Measurements from ENCODE around the gene EIF2B1.
A peak's percentile ranks its signal among the peaks of the same experiment; 100 is the strongest.
"Not testable (repeated sequence)": the region's sequence is repeated elsewhere in the genome, so short reads cannot be mapped to it uniquely, and the experiment has no call there.

Gene EIF2B1

DNA sequence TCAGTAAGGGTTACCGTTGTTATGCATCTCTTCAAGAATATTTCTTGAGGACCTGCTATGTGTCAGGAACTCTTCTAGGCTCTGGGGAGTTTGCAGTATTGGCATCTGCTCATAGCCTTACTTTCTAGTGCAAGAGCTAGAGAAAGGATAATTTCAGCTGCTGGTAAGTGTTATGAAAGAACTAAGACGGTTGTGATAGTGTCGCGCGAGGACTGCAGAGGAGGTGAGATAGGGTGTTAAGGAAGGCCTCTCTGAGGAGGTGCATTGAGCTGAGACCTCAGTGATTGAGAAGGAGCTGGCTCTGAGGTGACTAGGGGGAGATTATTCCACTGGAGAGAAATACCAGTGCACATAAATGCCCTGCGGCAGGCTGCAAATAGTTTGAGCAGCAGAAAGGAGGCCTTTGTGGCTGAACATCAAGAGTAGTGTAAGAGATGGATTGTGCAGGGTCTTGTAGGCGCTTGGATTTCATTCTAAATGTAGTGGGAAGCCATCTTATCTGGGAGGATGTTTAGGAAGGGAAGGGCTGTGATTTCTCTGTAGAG lies 30.8 kb downstream of the EIF2B1 start:
- peaks cover 41% of the 10 kb centered on the region for H3K36me3 Mint-ChIP-seq (ENCODE audit: low read depth)
- H3K9me3 Mint-ChIP-seq = no peaks in the 10 kb centered on the region
- no peaks in the 10 kb centered on the region for H3K27me3 Mint-ChIP-seq (ENCODE audit: low read depth)
- peaks cover 18% of the 10 kb centered on the region for H3K4me1 Mint-ChIP-seq (ENCODE audit: low read depth)
- peak overlapping the region; percentile 71 for H3K27ac Mint-ChIP-seq
- DNase-seq (ENCODE audit: low spot score) = no peak
- H3K4me3 Mint-ChIP-seq = peak overlapping the region; percentile 84

DNA sequence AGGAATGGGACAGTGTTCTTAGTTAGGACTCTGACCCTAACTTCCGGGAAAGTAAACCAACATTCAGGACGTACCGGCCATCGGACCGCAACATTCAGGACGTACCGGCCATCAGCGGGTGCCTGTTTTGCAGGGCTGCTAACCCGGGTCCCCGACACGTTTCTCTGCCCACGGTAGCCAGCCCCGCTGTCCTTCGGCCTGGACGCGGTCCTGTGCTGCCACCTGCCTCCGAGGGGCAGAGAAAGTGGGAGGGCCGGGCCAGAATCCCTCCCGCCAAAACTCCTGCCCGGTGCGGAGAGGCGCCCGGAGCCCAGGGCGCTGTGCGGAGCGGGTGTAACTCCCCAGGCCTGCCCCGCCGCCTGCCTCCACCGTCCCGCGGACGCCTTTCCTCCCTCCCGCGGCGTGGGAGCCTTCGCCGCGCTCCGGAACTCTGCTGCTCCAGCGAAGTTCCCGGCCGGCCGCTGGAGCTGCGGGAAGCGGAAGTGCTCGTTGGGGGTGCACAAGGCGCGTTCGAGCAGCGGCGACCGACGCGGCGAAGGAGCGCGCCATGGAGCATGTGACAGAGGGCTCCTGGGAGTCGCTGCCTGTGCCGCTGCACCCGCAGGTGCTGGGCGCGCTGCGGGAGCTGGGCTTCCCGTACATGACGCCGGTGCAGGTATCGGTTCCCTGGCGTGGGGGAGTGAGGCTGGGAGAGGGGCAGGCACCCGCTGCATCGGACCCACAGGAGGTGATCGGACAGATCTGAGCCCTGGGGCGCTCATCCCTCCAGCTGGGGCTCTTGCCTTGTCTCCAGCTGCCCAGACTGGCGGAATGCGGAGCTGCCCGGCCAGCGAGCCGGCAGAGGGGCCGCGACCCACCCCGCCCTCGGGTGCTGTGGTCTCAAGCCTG lies 31.6 kb downstream of the EIF2B1 start, which contains the start of gene DDX55:
DDX55 (plus strand) TSS at position 498 of the 888 bp plus-strand sequence; CDS start at position 548, 50 bp downstream.
- H3K36me3 Mint-ChIP-seq (ENCODE audit: low read depth) = peaks cover 41% of the 10 kb centered on the region
- H3K27ac Mint-ChIP-seq = peak within 1 kb of the TSS; percentile 94
- peak within 1 kb of the TSS; percentile 84 for H3K4me3 Mint-ChIP-seq
- DNase-seq (ENCODE audit: low spot score) = peak; percentile 85
- H3K4me1 Mint-ChIP-seq (ENCODE audit: low read depth) = peaks cover 18% of the 10 kb centered on the region
- no peaks in the 10 kb centered on the region for H3K27me3 Mint-ChIP-seq (ENCODE audit: low read depth)
- H3K9me3 Mint-ChIP-seq = no peaks in the 10 kb centered on the region

DNA sequence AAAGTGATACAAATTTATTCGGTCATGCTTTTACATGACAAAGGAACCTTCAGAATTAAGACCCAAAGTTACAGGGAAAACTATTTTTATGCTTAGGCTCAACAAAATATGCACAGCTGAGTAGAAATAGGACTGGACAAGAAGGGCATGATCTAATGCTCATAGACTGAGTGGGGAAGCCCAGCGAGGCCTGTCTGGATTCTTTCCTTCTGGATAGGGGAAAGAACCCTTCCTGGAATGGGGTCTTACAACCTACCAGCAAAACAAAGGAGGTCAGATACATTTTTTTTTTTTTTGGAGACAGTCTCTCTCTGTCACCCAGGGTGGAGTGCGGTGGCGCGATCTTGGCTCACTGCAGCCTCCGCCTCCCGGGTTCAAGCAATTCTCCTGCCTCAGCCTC lies 33.8 kb downstream of the EIF2B1 start:
- DNase-seq (ENCODE audit: low spot score) = no peak
- no peaks in the 10 kb centered on the region for H3K9me3 Mint-ChIP-seq
- H3K27me3 Mint-ChIP-seq (ENCODE audit: low read depth) = no peaks in the 10 kb centered on the region
- H3K4me3 Mint-ChIP-seq = peak overlapping the region; percentile 25
- H3K4me1 Mint-ChIP-seq (ENCODE audit: low read depth) = peaks cover 28% of the 10 kb centered on the region
- H3K27ac Mint-ChIP-seq = peak overlapping the region; percentile 68
- H3K36me3 Mint-ChIP-seq (ENCODE audit: low read depth) = peaks cover 54% of the 10 kb centered on the region

DNA sequence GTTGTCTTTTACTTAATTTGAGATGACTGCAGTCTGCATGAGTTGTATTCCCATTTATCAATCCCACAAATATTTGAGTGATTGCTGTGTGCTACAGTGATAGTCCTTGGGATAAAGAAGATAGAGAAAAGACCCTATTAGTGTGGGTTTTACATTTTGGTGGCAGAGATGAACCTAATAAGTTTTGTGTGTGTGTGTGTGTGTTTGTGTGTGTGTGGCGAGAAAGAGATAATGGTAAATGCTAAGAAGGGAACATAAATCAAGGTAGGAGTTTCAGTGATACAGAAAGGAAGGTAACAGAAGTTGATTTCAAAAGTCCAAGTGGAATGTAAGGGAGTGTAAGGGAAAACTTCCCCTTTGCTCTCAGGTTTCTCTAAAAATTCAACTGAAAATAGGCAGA lies 34.2 kb downstream of the EIF2B1 start:
- peak overlapping the region; percentile 25 for H3K4me3 Mint-ChIP-seq

DNA sequence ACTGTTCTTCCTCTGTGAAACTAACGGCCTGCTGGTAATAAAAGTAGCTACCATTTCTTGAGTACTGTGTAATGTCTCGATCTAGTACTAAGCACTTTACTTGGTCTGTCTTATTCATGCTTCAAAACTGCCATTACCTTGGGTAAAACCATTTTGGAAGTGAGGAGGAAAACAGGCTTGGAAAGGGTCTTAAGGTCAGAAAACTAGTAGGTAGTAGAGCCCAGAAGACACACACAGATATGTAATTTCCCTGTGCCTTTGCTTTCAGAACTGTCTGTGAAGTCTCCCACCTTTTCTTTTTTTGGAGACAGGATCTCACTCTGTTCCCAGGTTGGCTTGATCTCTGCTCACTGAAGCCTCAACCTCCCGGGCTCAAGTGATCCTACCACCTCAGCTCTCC lies 35.0 kb downstream of the EIF2B1 start:
- no peak for DNase-seq (ENCODE audit: low spot score)
- Mint-ChIP-seq H3K27ac (no peak overlapping the region), H3K36me3 (ENCODE audit: low read depth) (peaks cover 54% of the 10 kb centered on the region), H3K4me3 (no peak overlapping the region), H3K4me1 (ENCODE audit: low read depth) (peaks cover 26% of the 10 kb centered on the region), H3K9me3 (no peaks in the 10 kb centered on the region), H3K27me3 (ENCODE audit: low read depth) (no peaks in the 10 kb centered on the region)

More for the DNA sequence above, 34.2 kb downstream of the EIF2B1 start:
- DNase-seq (ENCODE audit: low spot score) = no peak
- Mint-ChIP-seq H3K9me3 (no peaks in the 10 kb centered on the region), H3K4me1 (ENCODE audit: low read depth) (peaks cover 26% of the 10 kb centered on the region), H3K27me3 (ENCODE audit: low read depth) (no peaks in the 10 kb centered on the region), H3K36me3 (ENCODE audit: low read depth) (peaks cover 52% of the 10 kb centered on the region), H3K27ac (peak overlapping the region; percentile 32)

DNA sequence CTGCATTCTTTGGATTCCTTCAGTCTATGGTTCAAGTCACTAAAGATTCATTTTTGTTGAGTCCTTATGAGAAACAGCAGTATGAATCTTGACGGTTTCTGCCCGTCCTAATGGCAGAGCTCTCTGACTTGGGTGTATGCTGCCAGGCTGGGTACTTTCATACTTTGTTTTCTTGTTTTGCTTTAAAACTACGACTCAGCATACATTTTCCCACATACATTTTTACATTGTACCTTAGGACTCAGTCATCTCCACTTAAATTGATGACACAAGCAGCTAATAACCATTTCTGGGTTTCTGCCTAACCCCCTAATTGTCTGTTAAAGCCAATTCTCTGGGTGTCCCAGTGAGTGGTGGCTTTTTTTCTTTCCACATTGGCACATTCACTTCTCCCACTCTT lies 36.4 kb downstream of the EIF2B1 start:
- no peak for DNase-seq (ENCODE audit: low spot score)
- Mint-ChIP-seq H3K27me3 (ENCODE audit: low read depth) (no peaks in the 10 kb centered on the region), H3K9me3 (no peaks in the 10 kb centered on the region), H3K4me3 (no peak overlapping the region), H3K27ac (no peak overlapping the region), H3K4me1 (ENCODE audit: low read depth) (peaks cover 22% of the 10 kb centered on the region), H3K36me3 (ENCODE audit: low read depth) (peaks cover 52% of the 10 kb centered on the region)

DNA sequence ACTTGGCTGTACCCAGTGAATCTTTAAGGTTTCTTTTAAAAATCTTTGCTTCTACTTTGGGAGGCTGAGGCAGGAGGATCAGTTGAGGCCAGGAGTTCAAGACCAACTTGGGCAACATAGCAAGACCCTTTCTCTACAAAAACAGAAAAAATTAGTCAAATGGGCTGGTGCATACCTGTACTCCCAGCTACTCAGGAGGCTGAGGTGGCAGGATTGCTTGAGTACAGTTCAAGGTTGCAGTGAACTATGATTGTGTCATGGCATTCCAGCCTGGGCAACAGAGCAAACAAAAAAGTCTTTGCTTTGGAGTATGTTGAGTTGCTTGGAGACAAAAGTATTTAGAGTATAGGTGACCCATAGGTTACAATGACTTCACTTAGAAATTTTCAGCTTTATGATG lies 37.8 kb downstream of the EIF2B1 start:
- no peak for DNase-seq (ENCODE audit: low spot score)
- H3K27ac Mint-ChIP-seq = no peak overlapping the region
- H3K9me3 Mint-ChIP-seq = no peaks in the 10 kb centered on the region
- peaks cover 23% of the 10 kb centered on the region for H3K4me1 Mint-ChIP-seq (ENCODE audit: low read depth)
- H3K4me3 Mint-ChIP-seq = no peak overlapping the region
- H3K36me3 Mint-ChIP-seq (ENCODE audit: low read depth) = peaks cover 56% of the 10 kb centered on the region
- H3K27me3 Mint-ChIP-seq (ENCODE audit: low read depth) = no peaks in the 10 kb centered on the region

DNA sequence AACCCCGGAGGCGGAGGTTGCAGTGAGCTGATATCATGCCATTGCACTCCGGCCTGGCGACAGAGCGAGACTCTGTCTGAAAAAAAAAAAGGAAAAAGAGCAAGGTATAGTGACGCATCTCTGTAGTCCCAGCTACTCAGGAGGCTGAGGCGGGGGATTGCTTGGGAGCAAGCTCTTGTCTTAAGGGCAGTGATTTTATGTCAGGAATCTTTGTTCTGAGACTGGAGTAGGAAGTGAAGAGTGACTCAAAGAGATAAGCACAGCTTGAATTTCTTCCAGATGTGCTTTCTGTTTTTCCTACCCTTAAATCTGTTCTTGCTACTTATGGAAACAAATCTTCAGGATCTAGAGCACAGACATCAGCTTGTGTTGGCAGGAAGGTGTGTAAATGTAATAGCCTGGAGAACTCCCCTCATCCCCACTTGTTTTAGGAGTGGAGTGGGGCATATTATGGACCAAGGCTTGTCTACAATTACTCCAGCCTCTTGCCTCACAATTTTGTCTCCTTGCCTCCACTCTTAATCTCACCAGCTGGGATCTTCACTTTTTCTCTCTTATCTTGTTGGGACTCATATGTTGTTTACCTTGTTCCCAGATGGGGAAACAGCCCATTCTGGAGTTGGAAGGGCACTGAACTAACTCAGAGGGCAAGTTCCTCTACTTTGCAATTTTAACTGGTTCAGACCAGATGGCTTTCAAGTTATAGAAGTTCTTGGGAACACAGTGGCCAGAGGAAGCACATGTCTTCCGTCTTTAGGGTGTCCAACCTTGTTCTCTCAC lies 41.6 kb downstream of the EIF2B1 start:
- Mint-ChIP-seq H3K27me3 (ENCODE audit: low read depth) (no peaks in the 10 kb centered on the region), H3K4me1 (ENCODE audit: low read depth) (peaks cover 35% of the 10 kb centered on the region), H3K9me3 (no peaks in the 10 kb centered on the region), H3K27ac (peak overlapping the region; percentile 34), H3K36me3 (ENCODE audit: low read depth) (peaks cover 55% of the 10 kb centered on the region), H3K4me3 (no peak overlapping the region)
- no peak for DNase-seq (ENCODE audit: low spot score)

DNA sequence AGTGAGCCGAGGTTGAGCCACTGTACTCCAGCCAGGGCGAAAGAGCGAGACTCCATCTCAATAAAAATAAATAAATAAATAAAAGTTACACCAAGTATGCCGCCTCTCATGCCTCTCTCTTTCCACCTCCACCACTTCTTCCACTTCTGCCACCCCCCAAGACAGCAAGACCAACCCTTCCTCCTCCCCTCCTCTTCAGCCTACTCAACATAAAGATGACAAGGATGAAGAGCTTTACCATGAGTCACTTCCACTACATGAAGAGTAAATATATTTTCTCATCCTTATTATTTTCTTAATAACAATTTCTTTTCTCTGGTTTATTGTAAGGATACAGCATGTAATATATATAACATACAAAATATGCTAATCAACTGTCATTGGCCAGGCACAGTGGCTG lies 52.7 kb downstream of the EIF2B1 start:
- Mint-ChIP-seq H3K4me3 (no peak overlapping the region), H3K4me1 (ENCODE audit: low read depth) (peaks cover 19% of the 10 kb centered on the region), H3K9me3 (no peaks in the 10 kb centered on the region), H3K36me3 (ENCODE audit: low read depth) (peaks cover 4% of the 10 kb centered on the region), H3K27ac (peak overlapping the region; percentile 13), H3K27me3 (ENCODE audit: low read depth) (no peaks in the 10 kb centered on the region)
- DNase-seq (ENCODE audit: low spot score) = no peak

DNA sequence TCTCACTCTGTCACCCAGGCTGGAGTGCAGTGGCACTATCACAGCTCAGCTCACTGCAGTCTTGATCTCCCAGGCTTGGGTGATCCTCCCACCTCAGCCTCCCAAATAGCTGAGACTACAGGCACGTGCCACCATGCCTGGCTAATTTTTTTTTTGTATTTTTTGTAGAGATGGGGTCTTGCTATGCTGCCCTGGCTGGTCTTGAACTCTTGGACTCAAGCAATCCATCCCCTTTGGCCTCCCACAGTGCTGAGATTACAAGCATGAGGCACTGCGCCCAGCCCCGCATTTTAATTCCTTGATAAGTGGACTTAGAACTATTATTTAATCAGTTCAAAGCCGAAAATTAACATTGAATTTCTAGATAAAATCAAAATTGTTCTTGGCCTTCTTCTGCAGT lies 54.7 kb downstream of the EIF2B1 start:
- not testable (repeated sequence) for H3K4me3 Mint-ChIP-seq; H3K27me3 Mint-ChIP-seq (ENCODE audit: low read depth)

DNA sequence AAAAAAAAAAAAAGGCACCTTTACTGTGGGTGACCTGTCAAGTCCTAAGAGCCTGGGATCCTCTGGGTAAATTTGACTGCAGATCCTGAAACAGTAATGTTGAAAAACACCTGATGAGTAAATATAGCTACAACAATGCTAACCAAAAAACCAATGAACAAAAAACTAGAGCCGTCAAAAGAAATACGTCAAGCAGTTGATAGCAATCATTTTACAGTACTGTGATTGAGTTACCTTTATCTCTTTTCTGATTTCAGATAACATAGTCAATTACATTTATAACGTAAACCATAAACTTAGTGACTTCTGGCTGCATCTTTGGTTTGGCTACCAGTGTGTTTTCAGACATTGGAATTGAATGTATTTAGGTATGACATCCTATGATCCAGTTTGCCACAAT lies 55.2 kb downstream of the EIF2B1 start:
- no peak overlapping the region for H3K27ac Mint-ChIP-seq
- no peak for DNase-seq (ENCODE audit: low spot score)
- H3K36me3 Mint-ChIP-seq (ENCODE audit: low read depth) = no peaks in the 10 kb centered on the region
- no peak overlapping the region for H3K4me3 Mint-ChIP-seq
- H3K9me3 Mint-ChIP-seq = no peaks in the 10 kb centered on the region
- no peaks in the 10 kb centered on the region for H3K27me3 Mint-ChIP-seq (ENCODE audit: low read depth)
- H3K4me1 Mint-ChIP-seq (ENCODE audit: low read depth) = peaks cover 12% of the 10 kb centered on the region

More for the DNA sequence above, 54.7 kb downstream of the EIF2B1 start:
- peaks cover 12% of the 10 kb centered on the region for H3K4me1 Mint-ChIP-seq (ENCODE audit: low read depth)
- not testable (repeated sequence) for DNase-seq (ENCODE audit: low spot score); H3K27ac Mint-ChIP-seq; H3K36me3 Mint-ChIP-seq (ENCODE audit: low read depth); H3K9me3 Mint-ChIP-seq

DNA sequence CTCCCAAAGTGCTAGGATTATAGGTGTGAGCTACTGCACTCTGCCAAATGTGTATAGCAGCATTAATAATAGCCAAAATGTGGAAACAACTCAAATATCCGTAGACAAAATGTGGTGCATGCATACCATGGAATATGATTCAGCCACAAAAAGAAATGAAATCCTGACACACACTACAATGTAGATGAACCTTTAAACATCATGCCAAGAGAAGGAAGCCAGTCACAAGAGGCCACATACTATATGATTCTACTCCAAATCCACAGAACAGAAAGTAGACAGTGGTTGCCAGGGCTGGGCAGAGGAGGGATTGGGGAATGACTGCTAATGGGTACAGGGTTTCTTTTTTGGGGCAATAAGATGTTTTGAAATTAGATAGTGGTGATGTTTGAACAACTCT lies 56.9 kb downstream of the EIF2B1 start:
- Mint-ChIP-seq H3K4me1 (ENCODE audit: low read depth) (peaks cover 4% of the 10 kb centered on the region), H3K36me3 (ENCODE audit: low read depth) (no peaks in the 10 kb centered on the region), H3K9me3 (no peaks in the 10 kb centered on the region), H3K27me3 (ENCODE audit: low read depth) (peaks cover 4% of the 10 kb centered on the region), H3K4me3 (no peak overlapping the region), H3K27ac (no peak overlapping the region)
- DNase-seq (ENCODE audit: low spot score) = no peak

DNA sequence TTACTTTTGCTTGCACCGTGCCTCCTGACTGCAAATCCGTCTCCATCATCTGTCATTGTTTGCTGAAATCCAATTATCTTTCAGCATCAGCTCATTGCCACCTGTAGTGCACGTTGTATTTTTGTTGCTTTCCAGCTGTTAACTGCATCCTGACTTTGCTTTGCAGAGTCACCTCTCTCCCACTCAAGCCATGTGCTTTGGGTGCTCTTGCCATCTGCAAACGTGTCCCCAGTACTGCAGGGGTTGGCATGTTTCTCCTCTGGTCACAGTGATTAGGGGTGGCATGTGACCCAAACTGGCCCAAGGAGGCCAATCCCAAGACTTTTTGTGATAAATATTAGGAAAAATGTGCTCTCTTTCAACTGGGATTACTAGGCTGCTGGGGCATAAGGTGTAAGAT lies 59.6 kb downstream of the EIF2B1 start:
- H3K27me3 Mint-ChIP-seq (ENCODE audit: low read depth) = peaks cover 11% of the 10 kb centered on the region
- no peak for DNase-seq (ENCODE audit: low spot score)
- no peak overlapping the region for H3K4me3 Mint-ChIP-seq
- H3K36me3 Mint-ChIP-seq (ENCODE audit: low read depth) = no peaks in the 10 kb centered on the region
- no peaks in the 10 kb centered on the region for H3K9me3 Mint-ChIP-seq
- H3K27ac Mint-ChIP-seq = no peak overlapping the region
- peaks cover 7% of the 10 kb centered on the region for H3K4me1 Mint-ChIP-seq (ENCODE audit: low read depth)

DNA sequence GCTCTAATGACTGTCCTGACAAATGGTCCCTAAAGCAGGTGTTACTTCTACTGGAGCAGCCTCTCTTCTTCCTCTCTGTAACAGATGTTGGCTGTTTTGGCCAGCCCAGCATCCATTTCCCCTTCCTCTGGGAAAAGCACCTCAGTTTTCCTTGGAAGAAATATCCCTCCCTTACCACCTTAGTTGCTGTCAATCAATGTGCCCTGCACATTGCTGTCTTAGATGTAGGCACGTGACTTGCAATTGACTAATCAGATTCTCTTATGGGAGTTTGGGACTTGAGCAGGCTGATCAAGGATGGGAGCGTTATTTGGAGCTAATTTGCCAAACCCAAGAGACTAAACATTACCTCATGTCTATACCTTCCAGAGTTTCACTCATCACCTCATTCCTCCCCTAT lies 61.1 kb downstream of the EIF2B1 start:
- Mint-ChIP-seq H3K4me3 (no peak overlapping the region), H3K27ac (no peak overlapping the region), H3K9me3 (no peaks in the 10 kb centered on the region), H3K36me3 (ENCODE audit: low read depth) (no peaks in the 10 kb centered on the region), H3K4me1 (ENCODE audit: low read depth) (peaks cover 7% of the 10 kb centered on the region), H3K27me3 (ENCODE audit: low read depth) (peaks cover 11% of the 10 kb centered on the region)
- no peak for DNase-seq (ENCODE audit: low spot score)
